DOHH2 (cell line): ENCODE measurements around the gene TGM6.

Experiments used
- H3F3A ChIP-seq: fragments of 200-600 bp; sonication (generic), shearing (Covaris generic); 2 replicates; pipeline ENCODE4 v1.6.0; 2016; ENCODE audit warnings: antibody characterized with exemption, mild to moderate bottlenecking; ENCODE audit not compliant: control insufficient read depth, insufficient read depth
- H3K27ac ChIP-seq: fragments of 200-600 bp; sonication (generic); 2 replicates; pipeline ENCODE4 v1.5.1; 2014; ENCODE audit warnings: low read depth, mild to moderate bottlenecking, low read length, moderate library complexity
- H3K27me3 ChIP-seq: fragments of 200-600 bp; sonication (generic); 2 replicates; pipeline ENCODE4 v1.6.1; 2014; ENCODE audit warnings: mild to moderate bottlenecking, low read length, mixed read lengths; ENCODE audit not compliant: control insufficient read depth
- H3K36me3 ChIP-seq: fragments of 200-600 bp; sonication (generic); 2 replicates; pipeline ENCODE4 v1.6.1; 2014; ENCODE audit warnings: mild to moderate bottlenecking, low read length, moderate library complexity, mixed read lengths; ENCODE audit not compliant: control insufficient read depth
- H3K4me1 ChIP-seq: fragments of 200-600 bp; sonication (generic); 2 replicates; pipeline ENCODE4 v1.6.1; 2014; ENCODE audit warnings: mild to moderate bottlenecking, low read length, mixed read lengths; ENCODE audit not compliant: control insufficient read depth
- H3K4me2 ChIP-seq: fragments of 200-600 bp; sonication (generic); 2 replicates; pipeline ENCODE4 v1.6.0; 2014; ENCODE audit warnings: mild to moderate bottlenecking, low read length, moderate library complexity
- H3K4me3 ChIP-seq: fragments of 200-600 bp; sonication (generic); 2 replicates; pipeline ENCODE4 v1.5.1; 2014; ENCODE audit warnings: mild to moderate bottlenecking, low read length, mixed read lengths
- H3K79me2 ChIP-seq: fragments of 200-600 bp; sonication (generic); 2 replicates; pipeline ENCODE4 v1.6.1; 2014; ENCODE audit warnings: mild to moderate bottlenecking, low read length, mixed read lengths; ENCODE audit not compliant: control insufficient read depth
- H3K9me2 ChIP-seq: fragments of 200-600 bp; sonication (generic); replicated peaks from 2 replicates; pipeline ENCODE4 v1.6.1; 2014; ENCODE audit warnings: mild to moderate bottlenecking, low read length, mixed read lengths; ENCODE audit not compliant: control insufficient read depth
- H3K9me3 ChIP-seq: fragments of 200-600 bp; sonication (generic); 2 replicates; pipeline ENCODE4 v1.6.1; 2014; ENCODE audit warnings: antibody characterized with exemption, low read length, mixed read lengths; ENCODE audit not compliant: control insufficient read depth, insufficient read depth
- H4K20me1 ChIP-seq: fragments of 200-600 bp; sonication (generic); 2 replicates; pipeline ENCODE4 v1.6.0; 2014; ENCODE audit warnings: low read depth, mild to moderate bottlenecking, antibody characterized with exemption, low read length, moderate library complexity; ENCODE audit not compliant: control insufficient read depth, insufficient read depth
- CTCF ChIP-seq: fragments of 200-600 bp; sonication (generic); IDR thresholded peaks from one replicate; pipeline ENCODE4 v1.5.1; 2014; ENCODE audit warnings: antibody characterized with exemption, mild to moderate bottlenecking, low read depth, low read length; ENCODE audit not compliant: poor library complexity, severe bottlenecking
- EZH2phosphoT487 ChIP-seq: fragments of 200-600 bp; sonication (generic); IDR thresholded peaks from 2 replicates; pipeline ENCODE4 v1.6.1; 2017; ENCODE audit warnings: borderline replicate concordance, mild to moderate bottlenecking, antibody characterized with exemption, low read length, moderate library complexity, mixed read lengths

The TGM6 gene

GRCh38 chr20:2380601-2381000 lies at the start of gene TGM6:
TSS of gene TGM6 (plus strand) at chr20:2380901. CDS start at chr20:2380969, 68 bp downstream.
- Histone ChIP-seq H3K79me2 (no peaks in the 10 kb centered on the region), H3K4me3 (no peak within 1 kb of the TSS), H3K36me3 (no peaks in the 10 kb centered on the region), H3K4me2 (no peak within 1 kb of the TSS), H3F3A (no peaks in the 10 kb centered on the region), H3K9me2 (no peaks in the 10 kb centered on the region), H3K27ac (no peak within 1 kb of the TSS), H3K27me3 (no peaks in the 10 kb centered on the region), H3K4me1 (peaks cover 5% of the 10 kb centered on the region), H4K20me1 (no peaks in the 10 kb centered on the region), H3K9me3 (no peaks in the 10 kb centered on the region)
- TF ChIP-seq CTCF = no peak
- no peak for TF ChIP-seq EZH2phosphoT487

- H4K20me1 ChIP-seq = no peaks in the 10 kb centered on the region
- no peaks in the 10 kb centered on the region for H3K9me3 ChIP-seq
- H3K4me2 ChIP-seq = no peak overlapping the region
- H3K27ac ChIP-seq = no peak overlapping the region
- H3K4me1 ChIP-seq = no peaks in the 10 kb centered on the region
- peaks cover 2% of the 10 kb centered on the region; the same call in 1 of the 2 replicates for H3K27me3 ChIP-seq
- no peak overlapping the region for H3K4me3 ChIP-seq
- H3F3A ChIP-seq = no peaks in the 10 kb centered on the region
- TF ChIP-seq CTCF (no peak), EZH2phosphoT487 (no peak)
- no peaks in the 10 kb centered on the region for H3K9me2 ChIP-seq
- no peaks in the 10 kb centered on the region for H3K79me2 ChIP-seq
- H3K36me3 ChIP-seq = no peaks in the 10 kb centered on the region
These were observed 49.6 kb upstream of the TGM6 start for GRCh38 chr20:2331106-2331505.

GRCh38 chr20:2331901-2332565 lies 48.7 kb upstream of the TGM6 start:
- H4K20me1 ChIP-seq = no peaks in the 10 kb centered on the region
- no peak overlapping the region for H3K4me2 ChIP-seq
- H3K79me2 ChIP-seq = no peaks in the 10 kb centered on the region
- H3K9me2 ChIP-seq = no peaks in the 10 kb centered on the region
- no peaks in the 10 kb centered on the region for H3K36me3 ChIP-seq
- H3K27me3 ChIP-seq = peaks cover 2% of the 10 kb centered on the region; the same call in 1 of the 2 replicates
- no peaks in the 10 kb centered on the region for H3K9me3 ChIP-seq
- H3F3A ChIP-seq = no peaks in the 10 kb centered on the region
- TF ChIP-seq EZH2phosphoT487 (no peak), CTCF (no peak)
- H3K27ac ChIP-seq = no peak overlapping the region
- H3K4me1 ChIP-seq = no peaks in the 10 kb centered on the region
- no peak overlapping the region for H3K4me3 ChIP-seq
